ENCODE measurements around the gene SHC3. TPM values are rescaled to one million over a fixed set of nuclear protein-coding genes. Genes with fewer than 3 reads are reported as not detected.

SHC3 gene
- total and polyA plus RNA-seq, 2 donors (not counting 3 experiments of a cell fraction or from before 2014, with no cell fraction given): 1.0 to 2.0 TPM

DNA sequence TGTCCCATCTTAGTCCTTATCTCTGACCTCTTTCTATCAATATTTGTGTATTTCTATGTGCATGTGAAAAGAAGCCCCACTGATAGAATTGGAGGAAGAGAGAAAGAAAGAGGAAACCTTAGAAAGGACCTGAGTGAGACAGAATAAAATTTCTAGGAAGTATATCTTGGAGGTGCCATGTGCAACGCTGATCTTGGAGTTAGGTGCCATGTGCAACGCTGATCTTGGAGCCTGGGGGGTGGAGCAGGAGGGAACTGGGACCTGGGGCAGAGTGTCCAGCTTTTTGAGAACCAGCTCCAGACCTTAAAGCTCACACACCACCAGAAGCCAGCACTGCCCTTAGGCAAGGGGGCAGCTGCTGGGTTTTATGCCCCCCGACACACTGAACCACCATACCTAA is 89.4 kb downstream of the SHC3 start:
- no peak overlapping the region for H2AFZ ChIP-seq (ENCODE audit: low read depth, low read length)
- H3K4me3 ChIP-seq (replicated peaks in 1 of 3; ENCODE audit: insufficient read depth in 1 of 3, low read depth in 1 of 3, low read length in 3 of 3): no peak overlapping the region
- H3K9me3 ChIP-seq (replicated peaks; ENCODE audit: control insufficient read depth, insufficient read depth, low read length): no peaks in the 10 kb centered on the region
- no peaks in the 10 kb centered on the region for H3K27me3 ChIP-seq (ENCODE audit: control insufficient read depth in 2 of 2, insufficient read depth in 2 of 2, low read length in 2 of 2)
- H3K9ac ChIP-seq (replicated peaks; ENCODE audit: extremely low read depth, insufficient read depth, low read length): no peak overlapping the region
- no peaks in the 10 kb centered on the region for H3K9me1 ChIP-seq (replicated peaks; ENCODE audit: control insufficient read depth, extremely low read depth, insufficient read depth, low read length)
- TF ChIP-seq POLR2A (IDR thresholded peaks at IDR 0.05; ENCODE audit: low read depth, low read length): no peak
- no peak for TF ChIP-seq FOS (IDR thresholded peaks at IDR 0.05; ENCODE audit: borderline replicate concordance, insufficient read depth, low read length)
- no peak for TF ChIP-seq MAX (IDR thresholded peaks at IDR 0.05; ENCODE audit: insufficient read depth, insufficient read length)
- no peak for TF ChIP-seq JUN (IDR thresholded peaks at IDR 0.05; ENCODE audit: borderline replicate concordance, insufficient read depth, insufficient read length, low read depth)
- TF ChIP-seq, protein P1, sequence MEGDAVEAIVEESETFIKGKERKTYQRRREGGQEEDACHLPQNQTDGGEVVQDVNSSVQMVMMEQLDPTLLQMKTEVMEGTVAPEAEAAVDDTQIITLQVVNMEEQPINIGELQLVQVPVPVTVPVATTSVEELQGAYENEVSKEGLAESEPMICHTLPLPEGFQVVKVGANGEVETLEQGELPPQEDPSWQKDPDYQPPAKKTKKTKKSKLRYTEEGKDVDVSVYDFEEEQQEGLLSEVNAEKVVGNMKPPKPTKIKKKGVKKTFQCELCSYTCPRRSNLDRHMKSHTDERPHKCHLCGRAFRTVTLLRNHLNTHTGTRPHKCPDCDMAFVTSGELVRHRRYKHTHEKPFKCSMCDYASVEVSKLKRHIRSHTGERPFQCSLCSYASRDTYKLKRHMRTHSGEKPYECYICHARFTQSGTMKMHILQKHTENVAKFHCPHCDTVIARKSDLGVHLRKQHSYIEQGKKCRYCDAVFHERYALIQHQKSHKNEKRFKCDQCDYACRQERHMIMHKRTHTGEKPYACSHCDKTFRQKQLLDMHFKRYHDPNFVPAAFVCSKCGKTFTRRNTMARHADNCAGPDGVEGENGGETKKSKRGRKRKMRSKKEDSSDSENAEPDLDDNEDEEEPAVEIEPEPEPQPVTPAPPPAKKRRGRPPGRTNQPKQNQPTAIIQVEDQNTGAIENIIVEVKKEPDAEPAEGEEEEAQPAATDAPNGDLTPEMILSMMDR (IDR thresholded peaks at IDR 0.05; ENCODE audit: extremely low read depth in 1 of 2, insufficient read depth in 1 of 2, low read depth in 1 of 2, low read length in 2 of 2): no peak
- no peak for TF ChIP-seq POLR2AphosphoS5 (IDR thresholded peaks at IDR 0.05; ENCODE audit: insufficient read depth, low read depth, low read length)
- no peak for TF ChIP-seq GATA2 (IDR thresholded peaks at IDR 0.05; ENCODE audit: insufficient read depth, insufficient read length, low read depth, low read length)
- TF ChIP-seq EZH2 (IDR thresholded peaks at IDR 0.05; ENCODE audit: borderline replicate concordance, low read depth, low read length, severe bottlenecking): no peak
- TF ChIP-seq MYC (IDR thresholded peaks at IDR 0.05; ENCODE audit: low read depth, low read length): no peak
- intact Hi-C loops (cut with micrococcal nuclease) (no loop called here), dilution Hi-C loops (cut with MboI; ENCODE audit: extremely low pct_ligation_motif_present, low sequenced_read_pairs) (no loop called here)
- no peaks in the 10 kb centered on the region for H3K4me1 ChIP-seq (ENCODE audit: control insufficient read depth, extremely low read depth, insufficient read depth, low read length)
- BruUV-seq (replicated peaks): no TSS peak
- no peaks in the 10 kb centered on the region for H3K79me2 ChIP-seq (ENCODE audit: control insufficient read depth, insufficient read depth, low read length)
- DNase-seq (ENCODE audit: low read depth, low spot score): no peak
- H3K27ac ChIP-seq (ENCODE audit: insufficient read depth, low read depth, low read length): no peak overlapping the region
- CTCF ChIA-PET: no interaction called here
- no peaks in the 10 kb centered on the region for H3K36me3 ChIP-seq (ENCODE audit: control insufficient read depth in 2 of 2, extremely low read depth in 1 of 2, insufficient read depth in 2 of 2, low read length in 2 of 2)
- H3K4me2 ChIP-seq (ENCODE audit: insufficient read depth, low read length): no peak overlapping the region
- POLR2A ChIA-PET: no interaction called here
- no peaks in the 10 kb centered on the region for H4K20me1 ChIP-seq (replicated peaks; ENCODE audit: control insufficient read depth, extremely low read depth, insufficient read depth, low read length)
- FAIRE-seq: no peak
